Measurements from ENCODE around the gene HHEX. TPM values are rescaled to one million over a fixed set of nuclear protein-coding genes. Genes with fewer than 3 reads are reported as not detected.

The HHEX gene
- total and polyA plus RNA-seq, 2 donors from 2014 or later, result 3.1 to 10.0 TPM

DNA sequence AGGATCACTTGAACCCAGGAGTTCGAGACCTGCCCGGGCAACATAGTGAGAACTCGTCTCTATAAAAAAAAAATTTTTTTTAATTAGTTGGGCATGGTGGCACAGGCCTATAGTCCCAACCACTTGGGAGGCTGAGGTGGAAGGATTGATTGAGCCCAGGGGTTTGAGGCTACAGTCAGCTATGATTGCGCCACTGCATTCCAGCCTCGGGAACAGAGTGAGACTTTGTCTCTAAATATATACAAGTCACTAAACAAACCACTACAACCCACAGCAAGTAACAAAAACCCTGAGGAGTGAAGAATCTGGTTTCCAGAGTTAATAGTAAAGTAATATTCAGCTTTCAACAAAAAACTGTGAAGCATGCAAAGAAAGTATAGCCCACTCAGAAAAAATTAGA is 32.7 kb upstream of the HHEX start:
- intact Hi-C loops (cut with DNase I), result no loop called here
- no peak overlapping the region for H3K27ac ChIP-seq (ENCODE audit: low read depth in 2 of 2, low read length in 2 of 2)
- FAIRE-seq, result no peak
- H3K36me3 ChIP-seq (ENCODE audit: control insufficient read depth in 2 of 3, insufficient read depth in 3 of 3, low read length in 3 of 3), result peaks cover 0 to 2% (median 0%) of the 10 kb centered on the region in 3 donors
- H3K4me3 ChIP-seq (ENCODE audit: low read length in 3 of 3), result no peak overlapping the region
- no peaks in the 10 kb centered on the region for H3K9me3 ChIP-seq (ENCODE audit: control insufficient read depth in 2 of 3, insufficient read depth in 1 of 3, low read length in 3 of 3)
- H3K9ac ChIP-seq (ENCODE audit: low read length in 3 of 3), result no peak overlapping the region
- H3K4me1 ChIP-seq (ENCODE audit: control insufficient read depth in 2 of 3, insufficient read depth in 2 of 3, low read depth in 1 of 3, low read length in 3 of 3), result no peaks in the 10 kb centered on the region
- H3K27me3 ChIP-seq (ENCODE audit: control insufficient read depth, insufficient read depth, low read length), result no peaks in the 10 kb centered on the region
- TF ChIP-seq, protein P1, sequence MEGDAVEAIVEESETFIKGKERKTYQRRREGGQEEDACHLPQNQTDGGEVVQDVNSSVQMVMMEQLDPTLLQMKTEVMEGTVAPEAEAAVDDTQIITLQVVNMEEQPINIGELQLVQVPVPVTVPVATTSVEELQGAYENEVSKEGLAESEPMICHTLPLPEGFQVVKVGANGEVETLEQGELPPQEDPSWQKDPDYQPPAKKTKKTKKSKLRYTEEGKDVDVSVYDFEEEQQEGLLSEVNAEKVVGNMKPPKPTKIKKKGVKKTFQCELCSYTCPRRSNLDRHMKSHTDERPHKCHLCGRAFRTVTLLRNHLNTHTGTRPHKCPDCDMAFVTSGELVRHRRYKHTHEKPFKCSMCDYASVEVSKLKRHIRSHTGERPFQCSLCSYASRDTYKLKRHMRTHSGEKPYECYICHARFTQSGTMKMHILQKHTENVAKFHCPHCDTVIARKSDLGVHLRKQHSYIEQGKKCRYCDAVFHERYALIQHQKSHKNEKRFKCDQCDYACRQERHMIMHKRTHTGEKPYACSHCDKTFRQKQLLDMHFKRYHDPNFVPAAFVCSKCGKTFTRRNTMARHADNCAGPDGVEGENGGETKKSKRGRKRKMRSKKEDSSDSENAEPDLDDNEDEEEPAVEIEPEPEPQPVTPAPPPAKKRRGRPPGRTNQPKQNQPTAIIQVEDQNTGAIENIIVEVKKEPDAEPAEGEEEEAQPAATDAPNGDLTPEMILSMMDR (IDR thresholded peaks at IDR 0.05; ENCODE audit: borderline replicate concordance, extremely low read depth, insufficient read depth), result no peak
- peak in 1 of 5 donors; percentile 16 for DNase-seq

DNA sequence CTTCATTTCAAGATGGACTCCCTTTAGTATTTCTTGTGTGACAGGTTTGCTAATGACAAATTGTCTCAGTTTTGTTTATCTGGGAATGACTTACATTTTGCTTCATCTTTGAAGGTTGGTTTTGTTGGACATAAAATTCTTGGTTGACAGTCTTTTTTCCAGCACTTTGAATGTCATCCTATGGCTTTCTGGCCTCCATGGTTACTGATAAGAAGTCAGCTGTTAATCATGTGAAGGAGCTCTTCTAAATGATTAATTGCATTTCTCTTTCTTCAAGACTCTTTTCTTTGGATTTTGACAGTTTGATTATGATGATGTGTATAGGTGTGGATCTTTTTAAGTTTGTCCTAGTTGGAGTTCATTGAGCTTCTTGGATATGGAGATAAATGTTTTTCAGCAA is 26.9 kb upstream of the HHEX start:
- intact Hi-C loops (cut with DNase I), result no loop called here
- H3K4me1 ChIP-seq (ENCODE audit: control insufficient read depth in 2 of 3, insufficient read depth in 2 of 3, low read depth in 1 of 3, low read length in 3 of 3), result no peaks in the 10 kb centered on the region

DNA sequence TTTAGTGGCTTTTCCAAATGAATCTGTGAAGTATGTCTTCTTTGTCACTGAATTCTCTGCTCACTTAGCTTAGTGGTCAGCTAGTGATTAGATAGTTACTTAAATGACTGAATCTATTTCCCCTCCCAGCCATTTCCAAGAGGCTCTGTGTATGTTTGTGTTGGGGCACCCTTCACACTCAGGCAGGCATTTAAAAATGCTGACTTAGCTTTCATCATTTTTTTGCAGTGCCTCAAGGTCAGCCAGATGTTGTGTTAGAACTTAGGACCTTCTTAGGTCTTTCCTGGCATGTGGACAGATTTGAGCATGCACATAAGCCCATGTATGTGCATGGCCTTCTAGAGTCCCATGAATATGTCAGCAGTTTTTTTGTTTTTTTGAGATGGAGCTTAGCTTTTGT is 25.4 kb upstream of the HHEX start:
- no peaks in the 10 kb centered on the region for H3K4me1 ChIP-seq (ENCODE audit: control insufficient read depth in 2 of 3, insufficient read depth in 2 of 3, low read depth in 1 of 3, low read length in 3 of 3)
- H3K9ac ChIP-seq (ENCODE audit: low read length in 3 of 3), result no peak overlapping the region
- DNase-seq, result no peak
- no peak for FAIRE-seq
- H3K36me3 ChIP-seq (ENCODE audit: control insufficient read depth in 2 of 3, insufficient read depth in 3 of 3, low read length in 3 of 3), result no peaks in the 10 kb centered on the region
- TF ChIP-seq, protein P1 (IDR thresholded peaks at IDR 0.05; ENCODE audit: borderline replicate concordance, extremely low read depth, insufficient read depth), result no peak
- peaks cover 0 to 9% (median 4%) of the 10 kb centered on the region in 3 donors for H3K9me3 ChIP-seq (ENCODE audit: control insufficient read depth in 2 of 3, insufficient read depth in 1 of 3, low read length in 3 of 3)
- intact Hi-C loops (cut with DNase I), result no loop called here
- H3K4me3 ChIP-seq (ENCODE audit: low read length in 3 of 3), result no peak overlapping the region
- H3K27ac ChIP-seq (ENCODE audit: low read depth in 2 of 2, low read length in 2 of 2), result no peak overlapping the region
- H3K27me3 ChIP-seq (ENCODE audit: control insufficient read depth, insufficient read depth, low read length), result no peaks in the 10 kb centered on the region

More for the DNA sequence above, 26.9 kb upstream of the HHEX start:
- TF ChIP-seq, protein P1 (IDR thresholded peaks at IDR 0.05; ENCODE audit: borderline replicate concordance, extremely low read depth, insufficient read depth), result no peak
- Histone ChIP-seq H3K4me3 (ENCODE audit: low read length in 3 of 3) (no peak overlapping the region), H3K9me3 (ENCODE audit: control insufficient read depth in 2 of 3, insufficient read depth in 1 of 3, low read length in 3 of 3) (peaks cover 0 to 9% (median 4%) of the 10 kb centered on the region in 3 donors), H3K27me3 (ENCODE audit: control insufficient read depth, insufficient read depth, low read length) (no peaks in the 10 kb centered on the region), H3K27ac (ENCODE audit: low read depth in 2 of 2, low read length in 2 of 2) (no peak overlapping the region), H3K9ac (ENCODE audit: low read length in 3 of 3) (no peak overlapping the region), H3K36me3 (ENCODE audit: control insufficient read depth in 2 of 3, insufficient read depth in 3 of 3, low read length in 3 of 3) (no peaks in the 10 kb centered on the region)
- DNase-seq (no peak), FAIRE-seq (no peak)

DNA sequence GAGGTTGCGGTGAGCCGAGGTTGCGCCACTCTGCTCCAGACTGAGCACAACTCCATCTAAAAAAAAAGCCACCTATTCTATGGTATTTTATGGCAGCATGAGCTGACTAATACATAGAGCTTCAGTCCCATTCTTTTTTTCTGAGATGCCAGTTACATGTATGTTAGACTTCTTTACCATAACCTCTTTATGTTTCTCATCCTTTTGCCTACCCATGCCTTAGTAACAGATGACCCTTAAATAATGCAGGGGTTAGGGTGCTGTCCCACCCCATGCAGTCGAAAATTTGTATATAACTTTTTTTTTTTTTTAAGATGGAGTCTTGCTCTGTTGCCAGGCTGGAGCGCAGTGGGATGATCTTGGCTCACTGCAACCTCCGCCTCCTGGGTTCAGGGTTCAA is 22.7 kb upstream of the HHEX start:
- Histone ChIP-seq H3K4me1 (ENCODE audit: control insufficient read depth in 2 of 3, insufficient read depth in 2 of 3, low read depth in 1 of 3, low read length in 3 of 3) (no peaks in the 10 kb centered on the region), H3K4me3 (ENCODE audit: low read length in 3 of 3) (no peak overlapping the region), H3K9ac (ENCODE audit: low read length in 3 of 3) (no peak overlapping the region), H3K27ac (ENCODE audit: low read depth in 2 of 2, low read length in 2 of 2) (no peak overlapping the region), H3K27me3 (ENCODE audit: control insufficient read depth, insufficient read depth, low read length) (no peaks in the 10 kb centered on the region), H3K9me3 (ENCODE audit: control insufficient read depth in 2 of 3, insufficient read depth in 1 of 3, low read length in 3 of 3) (peaks cover 0 to 9% (median 4%) of the 10 kb centered on the region in 3 donors), H3K36me3 (ENCODE audit: control insufficient read depth in 2 of 3, insufficient read depth in 3 of 3, low read length in 3 of 3) (no peaks in the 10 kb centered on the region)
- TF ChIP-seq, protein P1 (IDR thresholded peaks at IDR 0.05; ENCODE audit: borderline replicate concordance, extremely low read depth, insufficient read depth), result no peak
- peak in 1 of 5 donors; percentile 27 for DNase-seq
- intact Hi-C loops (cut with DNase I), result no loop called here
- no peak for FAIRE-seq
